Activated B cell treated with CpG ODN at 0.5 μM for 24 hours (primary cell): ENCODE measurements around the gene ENPP3. TPM values are rescaled to one million over a fixed set of nuclear protein-coding genes. Genes with fewer than 3 reads are reported as not detected.

Experiments used
- ATAC-seq: fragments of 200-7000 bp; cut with Tn5 transposase; one replicate; pipeline ENCODE4 v1.10.0; 2021; ENCODE audit warnings: low read depth, mild to moderate bottlenecking, moderate library complexity
- CTCF ChIA-PET: fragments of 350-600 bp; sonication (Branson Sonifier 250); formaldehyde crosslinking; loops from one replicate; lab custom pipeline; 2021; ENCODE audit warnings: antibody characterized with exemption; lab: Charles Lee
- POLR2A ChIA-PET: fragments of 350-600 bp; sonication (Branson Sonifier 250); formaldehyde crosslinking; loops from one replicate; lab custom pipeline; 2021; ENCODE audit warnings: antibody characterized with exemption; lab: Charles Lee
- DNase-seq: peaks from one replicate; pipeline ENCODE4 v3.0.0; 2022
- H3K27ac Mint-ChIP-seq: one replicate; pipeline ENCODE4 v1.8.0; 2020; ENCODE audit warnings: mixed read lengths
- H3K27me3 Mint-ChIP-seq: one replicate; pipeline ENCODE4 v1.8.0; 2021; ENCODE audit warnings: mixed read lengths
- H3K36me3 Mint-ChIP-seq: one replicate; pipeline ENCODE4 v1.8.0; 2021; ENCODE audit warnings: low read depth, mixed read lengths
- H3K4me1 Mint-ChIP-seq: one replicate; pipeline ENCODE4 v1.8.0; 2021; ENCODE audit warnings: mixed read lengths
- H3K4me3 Mint-ChIP-seq: one replicate; pipeline ENCODE4 v1.8.0; 2020; ENCODE audit warnings: mild to moderate bottlenecking, mixed read lengths
- H3K9me3 Mint-ChIP-seq: one replicate; pipeline ENCODE4 v1.8.0; 2020; ENCODE audit warnings: mixed read lengths
- intact Hi-C: fragments of 100-400 bp; cut with micrococcal nuclease; formaldehyde crosslinking; loops from one replicate; pipeline ENCODE4 v1.15.1; 2024
- total RNA-seq: library from RNA; stranded (reverse); gene quantifications from 2 replicates; pipeline ENCODE4 v1.2.3, GENCODE V29; 2022
- TF ChIP-seq, protein P1 (sequence below): fragments of 200-600 bp; IDR thresholded peaks from one replicate; pipeline ENCODE4 v1.8.0; 2022; ENCODE audit warnings: antibody characterized with exemption, mild to moderate bottlenecking

The ENPP3 gene
- total RNA-seq, 1 donor from 2014 or later = 0.29 TPM

DNA sequence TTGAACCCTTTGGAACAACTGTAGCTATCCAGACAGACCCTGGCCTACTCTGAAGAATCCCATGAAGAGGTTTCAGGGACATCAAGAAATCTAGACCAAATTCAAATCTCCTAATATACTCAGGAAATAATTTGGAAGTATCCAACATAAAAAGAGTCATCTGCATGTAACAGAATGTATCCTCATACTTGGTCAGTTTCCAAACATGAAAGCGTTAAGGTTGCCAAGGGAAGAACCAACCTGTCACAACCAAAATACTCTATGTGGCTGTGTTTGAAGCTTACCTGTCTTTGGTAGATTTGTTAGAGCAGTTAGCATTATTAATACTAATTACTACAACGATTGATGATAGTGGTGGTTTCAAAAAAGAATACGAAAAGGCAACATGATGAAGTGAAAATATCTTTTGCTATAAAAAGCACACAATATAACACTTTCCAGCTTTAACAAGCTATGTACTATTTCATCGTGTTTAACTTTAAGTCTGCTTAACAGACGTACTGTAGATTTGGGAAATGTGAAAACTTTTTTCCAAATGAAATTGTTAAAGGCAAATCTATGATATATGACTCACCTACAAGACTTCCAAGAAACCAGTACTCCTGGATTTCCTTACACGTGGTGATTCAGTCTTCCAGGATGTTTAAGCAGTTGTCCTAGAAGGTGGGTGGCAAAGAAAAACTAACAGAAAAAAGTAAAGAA, 124.1 kb downstream of the ENPP3 start:
- Mint-ChIP-seq H3K27me3 (peaks cover 3% of the 10 kb centered on the region), H3K4me3 (no peak overlapping the region), H3K4me1 (no peaks in the 10 kb centered on the region), H3K36me3 (no peaks in the 10 kb centered on the region), H3K27ac (no peak overlapping the region), H3K9me3 (no peaks in the 10 kb centered on the region)
- TF ChIP-seq, protein P1, sequence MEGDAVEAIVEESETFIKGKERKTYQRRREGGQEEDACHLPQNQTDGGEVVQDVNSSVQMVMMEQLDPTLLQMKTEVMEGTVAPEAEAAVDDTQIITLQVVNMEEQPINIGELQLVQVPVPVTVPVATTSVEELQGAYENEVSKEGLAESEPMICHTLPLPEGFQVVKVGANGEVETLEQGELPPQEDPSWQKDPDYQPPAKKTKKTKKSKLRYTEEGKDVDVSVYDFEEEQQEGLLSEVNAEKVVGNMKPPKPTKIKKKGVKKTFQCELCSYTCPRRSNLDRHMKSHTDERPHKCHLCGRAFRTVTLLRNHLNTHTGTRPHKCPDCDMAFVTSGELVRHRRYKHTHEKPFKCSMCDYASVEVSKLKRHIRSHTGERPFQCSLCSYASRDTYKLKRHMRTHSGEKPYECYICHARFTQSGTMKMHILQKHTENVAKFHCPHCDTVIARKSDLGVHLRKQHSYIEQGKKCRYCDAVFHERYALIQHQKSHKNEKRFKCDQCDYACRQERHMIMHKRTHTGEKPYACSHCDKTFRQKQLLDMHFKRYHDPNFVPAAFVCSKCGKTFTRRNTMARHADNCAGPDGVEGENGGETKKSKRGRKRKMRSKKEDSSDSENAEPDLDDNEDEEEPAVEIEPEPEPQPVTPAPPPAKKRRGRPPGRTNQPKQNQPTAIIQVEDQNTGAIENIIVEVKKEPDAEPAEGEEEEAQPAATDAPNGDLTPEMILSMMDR = no peak
- DNase-seq (no peak), ATAC-seq (no peak)
- POLR2A ChIA-PET = no interaction called here
- CTCF ChIA-PET = no interaction called here
- intact Hi-C loops = no loop called here

DNA sequence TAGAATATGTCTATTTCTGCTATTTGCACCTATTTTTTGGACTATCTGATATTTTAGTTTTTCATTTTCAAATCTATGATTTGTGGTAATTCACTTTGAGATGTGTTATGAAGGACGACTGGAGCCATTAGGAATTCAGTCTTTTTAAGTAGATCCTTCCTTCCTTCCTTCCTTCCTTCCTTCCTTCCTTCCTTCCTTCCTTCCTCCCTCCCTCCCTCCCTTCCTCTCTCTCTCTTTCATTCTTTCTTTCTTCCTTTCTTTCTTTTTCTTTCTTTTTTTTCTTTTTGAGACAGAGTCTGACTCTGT, 124.6 kb downstream of the ENPP3 start:
- no peak overlapping the region for H3K4me3 Mint-ChIP-seq
- TF ChIP-seq, protein P1 = no peak
- POLR2A ChIA-PET = no interaction called here
- peaks cover 3% of the 10 kb centered on the region for H3K27me3 Mint-ChIP-seq
- no peak for ATAC-seq
- no peaks in the 10 kb centered on the region for H3K36me3 Mint-ChIP-seq
- intact Hi-C loops = no loop called here
- H3K9me3 Mint-ChIP-seq = no peaks in the 10 kb centered on the region
- CTCF ChIA-PET = no interaction called here
- no peak for DNase-seq
- H3K27ac Mint-ChIP-seq = no peak overlapping the region
- no peaks in the 10 kb centered on the region for H3K4me1 Mint-ChIP-seq

DNA sequence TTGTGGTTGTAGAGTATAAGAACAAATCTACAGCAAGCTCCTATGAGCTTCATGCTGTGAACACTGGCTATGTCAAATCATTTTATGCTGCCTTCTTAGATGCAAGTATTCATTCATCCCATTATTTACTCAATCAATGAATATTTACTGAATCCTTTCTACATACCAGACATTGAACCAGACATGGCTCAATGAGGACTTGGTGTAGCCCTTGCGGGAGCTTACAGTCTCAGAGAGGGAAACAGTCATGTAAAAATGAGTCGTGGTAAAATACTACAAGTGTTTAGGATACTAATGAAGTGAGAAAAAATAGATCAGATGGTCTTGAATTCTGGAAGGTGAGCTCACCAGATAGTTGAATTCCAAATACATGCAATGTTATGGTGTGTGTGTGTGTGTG, 125.9 kb downstream of the ENPP3 start:
- Mint-ChIP-seq H3K36me3 (no peaks in the 10 kb centered on the region), H3K27me3 (peaks cover 6% of the 10 kb centered on the region), H3K4me1 (no peaks in the 10 kb centered on the region), H3K9me3 (no peaks in the 10 kb centered on the region), H3K4me3 (no peak overlapping the region), H3K27ac (no peak overlapping the region)
- ATAC-seq = no peak
- ChIA-PET CTCF (no interaction called here), POLR2A (no interaction called here)
- intact Hi-C loops = no loop called here
- TF ChIP-seq, protein P1 = no peak
- no peak for DNase-seq

DNA sequence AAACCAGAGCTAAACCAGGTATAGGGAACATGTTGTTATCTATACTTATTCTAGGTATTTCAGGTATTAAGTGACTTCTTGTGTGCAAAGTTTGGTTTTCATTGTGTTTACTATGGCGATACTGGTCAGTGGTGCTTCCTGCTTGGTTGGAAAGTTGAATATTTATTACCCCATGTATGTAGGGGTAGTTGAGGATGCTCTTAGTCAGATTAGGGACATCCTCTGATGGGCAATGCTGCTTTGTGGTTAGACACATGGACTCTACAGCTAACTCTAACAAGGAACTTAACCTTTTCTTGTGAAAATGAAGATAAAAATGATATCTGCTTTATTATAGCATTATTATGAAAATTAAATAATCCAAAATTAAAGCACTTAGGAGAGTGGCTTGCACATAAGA, 126.6 kb downstream of the ENPP3 start:
- intact Hi-C loops = no loop called here
- peaks cover 2% of the 10 kb centered on the region for H3K27me3 Mint-ChIP-seq
- H3K4me1 Mint-ChIP-seq = no peaks in the 10 kb centered on the region
- ATAC-seq = no peak
- CTCF ChIA-PET = no interaction called here
- POLR2A ChIA-PET = no interaction called here
- TF ChIP-seq, protein P1 = no peak
- no peaks in the 10 kb centered on the region for H3K9me3 Mint-ChIP-seq
- DNase-seq = no peak
- H3K27ac Mint-ChIP-seq = no peak overlapping the region
- H3K36me3 Mint-ChIP-seq = no peaks in the 10 kb centered on the region
- no peak overlapping the region for H3K4me3 Mint-ChIP-seq

DNA sequence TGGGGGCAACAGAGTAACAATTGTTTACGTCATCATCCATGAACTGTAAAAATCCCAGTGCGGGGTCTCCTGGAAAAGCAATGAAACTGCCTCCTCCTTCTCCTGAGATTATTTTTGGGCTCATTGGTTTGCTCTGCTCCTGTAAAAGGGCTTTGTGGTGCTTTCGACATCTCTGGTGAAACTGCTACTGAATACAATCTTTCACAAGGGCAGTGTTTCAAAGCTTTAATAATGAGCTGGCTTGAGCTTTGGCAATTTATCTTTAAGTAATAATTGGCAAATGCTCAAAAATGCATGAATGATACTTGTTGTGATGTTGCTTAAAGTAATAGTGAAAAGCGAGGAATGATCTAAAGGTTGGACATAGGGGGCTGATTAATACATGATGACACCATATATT, 127.2 kb downstream of the ENPP3 start:
- TF ChIP-seq, protein P1 = no peak
- POLR2A ChIA-PET = no interaction called here
- intact Hi-C loops = no loop called here
- Mint-ChIP-seq H3K9me3 (no peaks in the 10 kb centered on the region), H3K27ac (no peak overlapping the region), H3K4me1 (no peaks in the 10 kb centered on the region), H3K4me3 (no peak overlapping the region), H3K27me3 (peaks cover 2% of the 10 kb centered on the region), H3K36me3 (no peaks in the 10 kb centered on the region)
- CTCF ChIA-PET = no interaction called here
- DNase-seq = no peak
- no peak for ATAC-seq
